ENCODE results near the gene KLHL15.

- no peak for TF ChIP-seq POLR2AphosphoS5 (IDR thresholded peaks at IDR 0.05)
- TF ChIP-seq, protein P1, sequence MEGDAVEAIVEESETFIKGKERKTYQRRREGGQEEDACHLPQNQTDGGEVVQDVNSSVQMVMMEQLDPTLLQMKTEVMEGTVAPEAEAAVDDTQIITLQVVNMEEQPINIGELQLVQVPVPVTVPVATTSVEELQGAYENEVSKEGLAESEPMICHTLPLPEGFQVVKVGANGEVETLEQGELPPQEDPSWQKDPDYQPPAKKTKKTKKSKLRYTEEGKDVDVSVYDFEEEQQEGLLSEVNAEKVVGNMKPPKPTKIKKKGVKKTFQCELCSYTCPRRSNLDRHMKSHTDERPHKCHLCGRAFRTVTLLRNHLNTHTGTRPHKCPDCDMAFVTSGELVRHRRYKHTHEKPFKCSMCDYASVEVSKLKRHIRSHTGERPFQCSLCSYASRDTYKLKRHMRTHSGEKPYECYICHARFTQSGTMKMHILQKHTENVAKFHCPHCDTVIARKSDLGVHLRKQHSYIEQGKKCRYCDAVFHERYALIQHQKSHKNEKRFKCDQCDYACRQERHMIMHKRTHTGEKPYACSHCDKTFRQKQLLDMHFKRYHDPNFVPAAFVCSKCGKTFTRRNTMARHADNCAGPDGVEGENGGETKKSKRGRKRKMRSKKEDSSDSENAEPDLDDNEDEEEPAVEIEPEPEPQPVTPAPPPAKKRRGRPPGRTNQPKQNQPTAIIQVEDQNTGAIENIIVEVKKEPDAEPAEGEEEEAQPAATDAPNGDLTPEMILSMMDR (IDR thresholded peaks at IDR 0.05 in 8 of 11, conservative IDR thresholded peaks at IDR 0.05 in 3 of 11) = no peak
These were observed 91.9 kb downstream of the KLHL15 start for GRCh38 chrX:23935106-23935505.

All from spleen (tissue), 7 donors.